ENCODE data around the gene NR5A2. TPM values are rescaled to one million over a fixed set of nuclear protein-coding genes. Genes with fewer than 3 reads are reported as not detected.
A peak's percentile ranks its signal among the peaks of the same experiment; 100 is the strongest.

The NR5A2 gene
- total RNA-seq, 4 donors from 2014 or later = 37.1 to 193 (median 171) TPM

DNA sequence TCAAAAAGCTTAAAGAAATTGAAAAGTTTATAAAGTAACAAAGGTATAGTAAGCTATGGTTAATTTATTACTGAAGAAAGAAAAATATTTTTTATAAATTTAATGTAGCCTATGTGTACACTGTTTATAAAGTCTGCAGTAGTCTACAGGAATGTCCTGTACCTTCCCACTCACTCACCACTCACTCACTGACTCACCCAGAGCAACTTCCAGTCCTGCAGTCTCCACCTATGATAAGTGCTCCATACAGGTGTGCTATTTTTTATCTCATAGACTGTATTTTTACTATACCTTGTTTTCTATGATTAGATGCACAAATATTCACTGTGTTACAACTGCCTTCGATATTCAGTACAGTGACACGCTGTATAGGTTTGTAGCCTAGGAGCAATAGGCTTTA lies 106.6 kb downstream of the NR5A2 start:
- peaks cover 0 to 3% (median 0%) of the 10 kb centered on the region in 3 donors for H3K36me3 ChIP-seq
- H3K9me3 ChIP-seq = no peaks in the 10 kb centered on the region

GRCh38 chr1:200136384-200136783 lies 108.9 kb downstream of the NR5A2 start:
- no peak for DNase-seq
- TF ChIP-seq CTCF (IDR thresholded peaks at IDR 0.05) (no peak), POLR2A (IDR thresholded peaks at IDR 0.05) (no peak)

More for the DNA sequence above, 106.6 kb downstream of the NR5A2 start:
- TF ChIP-seq CTCF (IDR thresholded peaks at IDR 0.05) (no peak), POLR2A (IDR thresholded peaks at IDR 0.05) (no peak)
- no peaks in the 10 kb centered on the region for H3K27me3 ChIP-seq
- H3K4me1 ChIP-seq = peaks cover 0 to 15% (median 0%) of the 10 kb centered on the region in 4 donors
- H3K4me3 ChIP-seq = no peak overlapping the region
- H3K27ac ChIP-seq = peak overlapping the region in 2 of 4 donors; percentile 32 to 33
- DNase-seq = peak in 1 of 3 donors; percentile 70

DNA sequence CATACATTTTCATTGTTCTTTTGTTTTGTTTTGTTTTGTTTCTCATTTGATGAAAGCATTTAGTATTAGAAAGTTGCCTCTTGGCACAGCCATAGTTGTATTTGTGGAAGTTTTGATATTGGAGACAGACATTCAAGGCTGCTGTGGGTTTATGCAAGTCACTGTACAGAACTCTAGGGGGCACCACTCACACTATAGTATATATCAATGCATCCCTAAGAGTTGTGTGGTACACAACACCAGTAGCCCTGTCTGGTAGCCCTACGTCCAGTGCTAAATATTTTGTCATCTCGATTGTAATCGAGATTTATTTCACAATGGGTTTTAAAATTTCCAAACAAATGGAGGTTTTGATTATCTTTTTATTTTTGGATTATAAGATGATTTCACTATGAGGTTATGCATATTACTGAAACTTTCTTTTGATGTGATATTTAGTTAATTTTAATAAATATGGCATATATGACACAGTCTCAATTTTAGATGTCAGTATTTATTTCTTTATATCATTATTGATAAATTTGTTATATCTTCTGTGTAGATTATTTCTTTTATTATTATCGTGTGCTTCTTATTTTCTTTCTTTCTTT lies 112.2 kb downstream of the NR5A2 start:
- TF ChIP-seq POLR2A (IDR thresholded peaks at IDR 0.05) (no peak), CTCF (IDR thresholded peaks at IDR 0.05) (peak in 5 of 6 experiments; percentile 25 to 63 (median 54))
- no peaks in the 10 kb centered on the region for H3K4me1 ChIP-seq
- H3K27me3 ChIP-seq = no peaks in the 10 kb centered on the region
- peak in 1 of 3 donors; percentile 55 for DNase-seq
- no peaks in the 10 kb centered on the region for H3K9me3 ChIP-seq
- peaks cover 0 to 3% (median 0%) of the 10 kb centered on the region in 3 donors for H3K36me3 ChIP-seq
- no peak overlapping the region for H3K27ac ChIP-seq
- H3K4me3 ChIP-seq = no peak overlapping the region

More at GRCh38 chr1:200136384-200136783, 108.9 kb downstream of the NR5A2 start:
- no peaks in the 10 kb centered on the region for H3K27me3 ChIP-seq
- peaks cover 0 to 3% (median 0%) of the 10 kb centered on the region in 3 donors for H3K36me3 ChIP-seq
- no peaks in the 10 kb centered on the region for H3K9me3 ChIP-seq
- no peak overlapping the region for H3K4me3 ChIP-seq
- peaks cover 0 to 3% (median 0%) of the 10 kb centered on the region in 4 donors for H3K4me1 ChIP-seq
- H3K27ac ChIP-seq = no peak overlapping the region

DNA sequence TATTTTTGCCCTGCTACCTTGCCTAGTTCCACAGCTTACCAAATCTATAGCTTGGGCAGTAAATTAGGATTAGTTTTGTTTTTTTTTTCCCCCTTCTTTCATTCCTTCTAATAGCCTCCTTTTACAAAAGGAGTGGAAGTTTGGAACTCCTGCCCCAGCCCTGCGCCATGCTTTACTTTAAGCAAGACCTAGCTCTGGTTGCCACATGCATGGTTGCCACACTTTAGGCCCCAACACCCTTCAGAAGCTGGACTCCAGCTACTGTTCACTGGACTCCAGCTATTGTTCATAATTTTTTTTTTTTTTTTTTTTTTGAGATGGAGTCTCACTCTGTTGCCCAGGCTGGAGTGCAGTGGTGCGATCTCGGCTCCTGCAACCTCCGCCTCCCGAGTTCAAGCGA lies 115.8 kb downstream of the NR5A2 start:
- Histone ChIP-seq H3K27me3 (no peaks in the 10 kb centered on the region), H3K4me1 (no peaks in the 10 kb centered on the region), H3K27ac (no peak overlapping the region), H3K9me3 (no peaks in the 10 kb centered on the region), H3K4me3 (no peak overlapping the region), H3K36me3 (peaks cover 0 to 4% (median 0%) of the 10 kb centered on the region in 3 donors)
- DNase-seq = no peak
- no peak for TF ChIP-seq CTCF (IDR thresholded peaks at IDR 0.05)
- no peak for TF ChIP-seq POLR2A (IDR thresholded peaks at IDR 0.05)

GRCh38 chr1:200146100-200146499 lies 118.6 kb downstream of the NR5A2 start:
- Histone ChIP-seq H3K4me1 (no peaks in the 10 kb centered on the region), H3K9me3 (no peaks in the 10 kb centered on the region), H3K36me3 (peaks cover 0 to 4% (median 0%) of the 10 kb centered on the region in 3 donors), H3K27ac (no peak overlapping the region), H3K4me3 (no peak overlapping the region), H3K27me3 (no peaks in the 10 kb centered on the region)
- TF ChIP-seq CTCF (IDR thresholded peaks at IDR 0.05) = no peak
- no peak for TF ChIP-seq POLR2A (IDR thresholded peaks at IDR 0.05)
- DNase-seq = no peak
